Astrocyte (in vitro differentiated cells and primary cell): ENCODE data around the gene ANK3. TPM values are rescaled to one million over a fixed set of nuclear protein-coding genes. Genes with fewer than 3 reads are reported as not detected.

Experiments
- DNase-seq: peaks from one replicate; pipeline ENCODE4 v3.0.0-alpha.2; 2010; ENCODE audit warnings: low read depth
- FAIRE-seq: peaks from 2 replicates; lab custom pipeline; 2011; peaks lifted over from hg19 to GRCh38; lab: Jason Lieb, UNC
- H2AFZ ChIP-seq: 2 replicates; pipeline ENCODE4 v1.6.0; 2012; ENCODE audit warnings: low read depth, low read length, inconsistent platforms
- H3K27ac ChIP-seq: 2 replicates; pipeline ENCODE4 v1.5.1; 2011; ENCODE audit warnings: low read depth, low read length, inconsistent platforms
- H3K27me3 ChIP-seq: 2 replicates; pipeline ENCODE4 v1.6.0; 2011; ENCODE audit warnings: low read length, inconsistent platforms; ENCODE audit not compliant: insufficient read depth
- H3K36me3 ChIP-seq: 2 replicates; pipeline ENCODE4 v1.5.1; 2011; ENCODE audit warnings: low read length, inconsistent platforms; ENCODE audit not compliant: insufficient read depth
- H3K4me1 ChIP-seq: 2 replicates; pipeline ENCODE4 v1.5.1; 2011; ENCODE audit warnings: low read length, inconsistent platforms; ENCODE audit not compliant: insufficient read depth
- H3K4me2 ChIP-seq: 2 replicates; pipeline ENCODE4 v1.6.0; 2012; ENCODE audit warnings: low read length, inconsistent platforms
- H3K4me3 ChIP-seq: 2 replicates; pipeline ENCODE4 v1.5.1; 2011; ENCODE audit warnings: low read depth, mild to moderate bottlenecking, low read length, inconsistent platforms; ENCODE audit not compliant: insufficient read depth
- H3K79me2 ChIP-seq: 2 replicates; pipeline ENCODE4 v1.6.0; 2012; ENCODE audit warnings: mild to moderate bottlenecking, low read length, inconsistent platforms; ENCODE audit not compliant: insufficient read depth
- H3K9ac ChIP-seq: 2 replicates; pipeline ENCODE4 v1.6.0; 2012; ENCODE audit warnings: mild to moderate bottlenecking, low read length, inconsistent platforms
- H3K9me3 ChIP-seq: 2 replicates; pipeline ENCODE4 v1.5.1; 2012; ENCODE audit warnings: low read depth, mild to moderate bottlenecking, low read length, inconsistent platforms; ENCODE audit not compliant: insufficient read depth
- H4K20me1 ChIP-seq: 2 replicates; pipeline ENCODE4 v1.6.0; 2012; ENCODE audit warnings: low read length, inconsistent platforms; ENCODE audit not compliant: insufficient read depth
- H3K27ac Mint-ChIP-seq: one replicate; pipeline ENCODE4 v1.8.0; 2021; ENCODE audit warnings: mild to moderate bottlenecking, mixed read lengths; ENCODE audit not compliant: unreplicated experiment
- H3K27me3 Mint-ChIP-seq: one replicate; pipeline ENCODE4 v1.8.0; 2021; ENCODE audit warnings: low read depth, mixed read lengths; ENCODE audit not compliant: unreplicated experiment
- H3K36me3 Mint-ChIP-seq: one replicate; pipeline ENCODE4 v1.8.0; 2021; ENCODE audit warnings: low read depth, mixed read lengths; ENCODE audit not compliant: unreplicated experiment
- H3K4me1 Mint-ChIP-seq: one replicate; pipeline ENCODE4 v1.8.0; 2021; ENCODE audit warnings: low read depth, mixed read lengths; ENCODE audit not compliant: unreplicated experiment
- H3K4me3 Mint-ChIP-seq: one replicate; pipeline ENCODE4 v1.8.0; 2021; ENCODE audit warnings: mild to moderate bottlenecking, moderate library complexity, mixed read lengths; ENCODE audit not compliant: unreplicated experiment
- H3K9me3 Mint-ChIP-seq: one replicate; pipeline ENCODE4 v1.8.0; 2021; ENCODE audit warnings: mild to moderate bottlenecking, mixed read lengths; ENCODE audit not compliant: unreplicated experiment
- EZH2 ChIP-seq: IDR thresholded peaks from 2 replicates; pipeline ENCODE4 v1.6.1; 2012; ENCODE audit warnings: mild to moderate bottlenecking, low read length, inconsistent platforms; ENCODE audit not compliant: insufficient read depth
- total RNA-seq: library from RNA; stranded (reverse); gene quantifications from 2 replicates; pipeline ENCODE4 v1.2.1, GENCODE V29; 2021
- TF ChIP-seq, protein P1 (sequence below): IDR thresholded peaks from 2 replicates; pipeline ENCODE4 v1.5.1; 2011; ENCODE audit warnings: low read depth, mild to moderate bottlenecking, inconsistent platforms, low read length, moderate library complexity; ENCODE audit not compliant: insufficient read depth

The ANK3 gene
- total RNA-seq, 1 donor from 2014 or later: 21.1 TPM

DNA sequence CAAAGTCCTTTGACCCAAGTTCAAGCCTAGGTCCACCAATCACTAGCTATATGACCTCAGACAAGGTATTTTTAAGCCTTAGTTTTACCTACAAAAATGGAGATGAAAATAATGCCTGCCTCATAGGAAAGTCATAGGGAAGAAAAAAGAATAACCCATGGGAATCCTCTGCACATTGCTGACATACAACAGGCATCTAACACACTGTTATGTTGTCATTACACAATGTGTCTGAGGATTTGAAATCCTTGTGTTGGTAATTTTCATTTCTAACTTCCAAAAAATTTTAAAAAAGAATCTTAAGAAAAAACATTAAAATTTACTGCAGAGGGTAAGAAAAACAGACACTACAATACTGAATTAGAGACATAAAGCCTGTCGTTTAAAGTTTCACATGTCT, 5.7 kb downstream of the ANK3 start:
- Histone ChIP-seq H3K27ac (peak overlapping the region; percentile 49), H3K27me3 (no peaks in the 10 kb centered on the region), H3K4me1 (peaks cover 32% of the 10 kb centered on the region), H4K20me1 (no peaks in the 10 kb centered on the region), H3K9ac (no peak overlapping the region), H3K9me3 (no peaks in the 10 kb centered on the region), H3K79me2 (no peaks in the 10 kb centered on the region), H3K4me2 (peak overlapping the region; percentile 75), H2AFZ (no peak overlapping the region), H3K36me3 (no peaks in the 10 kb centered on the region), H3K4me3 (no peak overlapping the region)
- no peak for DNase-seq
- Mint-ChIP-seq H3K9me3 (no peaks in the 10 kb centered on the region), H3K4me3 (no peak overlapping the region), H3K36me3 (no peaks in the 10 kb centered on the region), H3K4me1 (peaks cover 15% of the 10 kb centered on the region), H3K27ac (no peak overlapping the region), H3K27me3 (no peaks in the 10 kb centered on the region)
- peak; percentile 23 for FAIRE-seq
- TF ChIP-seq, protein P1, sequence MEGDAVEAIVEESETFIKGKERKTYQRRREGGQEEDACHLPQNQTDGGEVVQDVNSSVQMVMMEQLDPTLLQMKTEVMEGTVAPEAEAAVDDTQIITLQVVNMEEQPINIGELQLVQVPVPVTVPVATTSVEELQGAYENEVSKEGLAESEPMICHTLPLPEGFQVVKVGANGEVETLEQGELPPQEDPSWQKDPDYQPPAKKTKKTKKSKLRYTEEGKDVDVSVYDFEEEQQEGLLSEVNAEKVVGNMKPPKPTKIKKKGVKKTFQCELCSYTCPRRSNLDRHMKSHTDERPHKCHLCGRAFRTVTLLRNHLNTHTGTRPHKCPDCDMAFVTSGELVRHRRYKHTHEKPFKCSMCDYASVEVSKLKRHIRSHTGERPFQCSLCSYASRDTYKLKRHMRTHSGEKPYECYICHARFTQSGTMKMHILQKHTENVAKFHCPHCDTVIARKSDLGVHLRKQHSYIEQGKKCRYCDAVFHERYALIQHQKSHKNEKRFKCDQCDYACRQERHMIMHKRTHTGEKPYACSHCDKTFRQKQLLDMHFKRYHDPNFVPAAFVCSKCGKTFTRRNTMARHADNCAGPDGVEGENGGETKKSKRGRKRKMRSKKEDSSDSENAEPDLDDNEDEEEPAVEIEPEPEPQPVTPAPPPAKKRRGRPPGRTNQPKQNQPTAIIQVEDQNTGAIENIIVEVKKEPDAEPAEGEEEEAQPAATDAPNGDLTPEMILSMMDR: no peak
- TF ChIP-seq EZH2: no peak

DNA sequence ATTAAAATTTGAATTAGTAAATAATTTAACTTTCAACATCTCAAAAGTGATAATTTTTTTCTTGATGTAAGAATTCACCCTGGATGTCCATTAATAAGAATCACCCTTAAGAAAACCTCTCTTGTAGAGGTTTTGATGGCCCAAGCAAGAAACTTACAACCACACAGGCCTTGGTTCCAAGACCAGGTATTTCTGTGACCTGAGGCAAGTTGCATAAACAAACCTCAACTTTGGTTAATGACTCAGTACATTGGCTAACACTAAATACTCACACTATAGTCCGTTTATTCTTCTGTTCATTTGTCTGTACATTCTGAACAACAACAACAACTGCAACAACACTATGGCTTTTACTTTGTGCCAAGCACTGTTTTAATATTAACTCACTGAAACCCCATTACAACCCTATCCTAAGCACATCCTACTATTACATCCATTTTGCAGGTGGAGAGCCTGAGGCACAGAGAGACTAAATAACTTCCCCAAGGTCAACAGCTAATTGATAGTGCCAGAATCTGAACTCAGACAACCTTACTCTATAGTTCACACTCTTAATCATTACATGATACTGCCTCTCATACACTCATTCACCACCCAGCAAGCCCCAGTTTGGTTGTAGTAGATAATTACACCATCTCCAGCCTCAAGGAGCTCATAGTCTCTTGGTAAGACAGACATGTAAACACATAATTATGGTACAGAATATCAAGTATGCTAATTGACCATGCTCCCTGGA, 6.6 kb downstream of the ANK3 start:
- H3K4me1 ChIP-seq: peaks cover 28% of the 10 kb centered on the region
- H4K20me1 ChIP-seq: no peaks in the 10 kb centered on the region
- no peaks in the 10 kb centered on the region for H3K79me2 ChIP-seq
- H3K9me3 ChIP-seq: no peaks in the 10 kb centered on the region
- DNase-seq (peak; percentile 80), FAIRE-seq (peak; percentile 87)
- H3K27me3 ChIP-seq: no peaks in the 10 kb centered on the region
- H3K4me3 Mint-ChIP-seq: no peak overlapping the region
- no peak overlapping the region for H3K9ac ChIP-seq
- H3K27ac Mint-ChIP-seq: no peak overlapping the region
- H3K36me3 ChIP-seq: no peaks in the 10 kb centered on the region
- H3K4me3 ChIP-seq: no peak overlapping the region
- peaks cover 15% of the 10 kb centered on the region for H3K4me1 Mint-ChIP-seq
- peak overlapping the region; percentile 26 for H3K27ac ChIP-seq
- H3K27me3 Mint-ChIP-seq: no peaks in the 10 kb centered on the region
- TF ChIP-seq, protein P1: no peak
- TF ChIP-seq EZH2: no peak
- no peak overlapping the region for H2AFZ ChIP-seq
- no peaks in the 10 kb centered on the region for H3K36me3 Mint-ChIP-seq
- H3K9me3 Mint-ChIP-seq: no peaks in the 10 kb centered on the region
- peak overlapping the region; percentile 36 for H3K4me2 ChIP-seq

DNA sequence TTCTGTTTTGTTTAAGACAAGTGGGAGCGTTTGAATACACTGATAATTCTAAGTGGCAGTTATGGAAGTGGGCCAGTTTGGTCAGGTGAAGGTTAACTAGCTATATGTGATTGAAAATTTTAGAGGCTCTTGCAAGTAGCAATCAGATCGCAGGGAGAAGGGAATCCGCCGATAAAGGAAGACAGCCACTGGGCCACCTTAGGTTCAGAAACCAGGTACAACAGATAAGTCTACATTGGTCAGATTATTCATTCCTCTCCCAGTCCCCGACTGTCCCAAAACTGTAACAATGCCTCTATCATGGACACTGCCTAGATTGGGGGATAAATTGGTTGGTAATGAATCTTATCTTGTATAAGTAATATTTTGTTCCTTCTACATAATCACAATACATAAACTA, 8.9 kb downstream of the ANK3 start:
- H3K4me3 Mint-ChIP-seq: no peak overlapping the region
- no peak for DNase-seq

More for the DNA sequence above, 8.9 kb downstream of the ANK3 start:
- Histone ChIP-seq H3K79me2 (no peaks in the 10 kb centered on the region), H4K20me1 (no peaks in the 10 kb centered on the region), H3K27me3 (no peaks in the 10 kb centered on the region), H3K36me3 (no peaks in the 10 kb centered on the region), H3K4me2 (no peak overlapping the region), H3K4me1 (peaks cover 34% of the 10 kb centered on the region), H3K4me3 (no peak overlapping the region), H2AFZ (no peak overlapping the region), H3K9me3 (no peaks in the 10 kb centered on the region), H3K27ac (no peak overlapping the region), H3K9ac (no peak overlapping the region)
- Mint-ChIP-seq H3K36me3 (no peaks in the 10 kb centered on the region), H3K27me3 (no peaks in the 10 kb centered on the region), H3K4me1 (peaks cover 18% of the 10 kb centered on the region), H3K27ac (no peak overlapping the region), H3K9me3 (no peaks in the 10 kb centered on the region)
- TF ChIP-seq EZH2: no peak
- TF ChIP-seq, protein P1: no peak
- FAIRE-seq: no peak
